Stimulated activated CD8-positive, alpha-beta memory T cell treated with anti-CD3 and anti-CD28 coated beads, Interleukin-15, amount 100 ng/mL, for 1 hour (primary cell): ENCODE measurements around the gene HTR7.

Experiments
- DNase-seq: peaks from one replicate; pipeline ENCODE4 v3.0.0-alpha.2; 2020; ENCODE audit warnings: low read depth

Gene HTR7

GRCh38 chr10:90804354-90804753 is 53.5 kb downstream of the HTR7 start:
- DNase-seq = no peak

DNA sequence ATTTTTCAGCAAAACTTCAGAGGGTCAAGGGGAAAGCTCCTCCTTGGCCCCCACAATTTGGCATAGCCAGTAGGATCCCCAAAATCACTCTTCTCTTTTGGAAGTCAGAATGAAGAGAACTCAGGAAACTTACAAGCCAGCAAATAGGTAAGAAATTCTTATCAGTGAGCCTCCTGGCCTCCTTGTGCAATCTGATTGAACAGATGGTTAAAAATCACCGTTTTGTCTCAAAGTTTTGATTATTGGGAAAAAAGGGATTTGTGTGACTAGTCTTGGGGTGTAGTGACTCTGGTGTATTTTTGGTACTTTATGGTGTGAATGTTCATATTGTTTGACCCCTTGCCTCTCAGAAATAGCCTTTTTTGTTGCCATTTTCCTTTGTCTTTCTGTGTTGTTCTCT is 56.2 kb downstream of the HTR7 start:
- no peak for DNase-seq

GRCh38 chr10:90800232-90800796 is 57.5 kb downstream of the HTR7 start:
- no peak for DNase-seq

DNA sequence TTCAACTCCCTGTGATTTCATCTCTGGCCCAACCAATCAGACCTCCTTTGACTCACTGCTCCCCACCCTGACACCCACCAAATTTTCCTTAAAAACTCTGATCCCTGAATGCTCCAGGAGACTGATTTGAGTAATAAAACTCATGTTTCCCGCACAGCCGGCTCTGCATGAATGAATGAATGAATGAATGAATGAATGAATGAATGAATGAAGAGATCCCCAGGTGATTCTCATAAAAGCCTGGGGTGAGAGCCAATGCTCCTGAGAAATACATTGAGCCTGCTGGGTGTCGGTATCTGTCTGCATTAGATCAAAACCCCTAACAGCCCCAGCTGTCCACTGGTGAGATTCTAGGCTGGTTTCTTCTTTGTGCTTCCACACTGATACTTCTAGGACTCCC is 58.7 kb downstream of the HTR7 start:
- DNase-seq = no peak

DNA sequence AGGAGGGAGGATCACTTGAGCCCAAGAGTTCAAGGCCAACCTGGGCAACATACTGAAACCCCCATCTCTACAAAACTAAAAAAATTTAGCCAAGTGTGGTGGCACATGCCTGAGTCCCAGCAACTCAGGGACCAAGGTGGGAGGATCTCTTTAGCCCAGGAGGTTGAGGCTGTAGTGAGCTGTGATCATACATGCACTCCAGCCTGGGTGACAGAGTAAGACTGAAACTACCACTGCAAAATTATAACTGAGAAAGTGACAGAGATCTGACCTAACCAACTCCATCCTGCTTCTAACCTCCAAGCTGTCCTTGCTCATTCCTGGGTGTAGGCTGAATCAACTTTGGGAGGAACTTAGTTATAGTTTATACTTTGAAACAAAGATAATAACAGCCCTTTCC is 59.4 kb downstream of the HTR7 start:
- DNase-seq = no peak

DNA sequence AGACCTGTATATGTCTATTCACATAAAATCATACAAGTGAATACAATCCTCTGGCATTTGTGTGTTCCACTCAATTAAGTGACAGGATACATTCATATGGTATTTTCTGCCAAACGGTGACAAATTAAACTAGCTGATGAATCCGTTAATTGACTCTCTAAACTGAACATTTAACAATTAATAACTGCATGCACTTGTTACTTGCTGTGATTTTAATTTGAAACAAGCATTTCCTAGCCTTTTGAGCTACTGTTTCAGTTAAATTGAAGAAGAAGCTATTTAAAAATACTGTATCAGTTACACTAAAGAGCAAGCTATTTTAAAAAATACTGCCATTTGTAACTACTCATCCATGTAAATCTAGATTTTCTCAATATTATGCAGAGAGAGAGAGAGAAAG is 67.4 kb downstream of the HTR7 start:
- DNase-seq = no peak

- no peak for DNase-seq
These were observed 68.9 kb downstream of the HTR7 start for GRCh38 chr10:90788968-90789367.

GRCh38 chr10:90788199-90788491 is 69.7 kb downstream of the HTR7 start:
- no peak for DNase-seq

GRCh38 chr10:90787393-90788198 is 70.2 kb downstream of the HTR7 start:
- DNase-seq = no peak

DNA sequence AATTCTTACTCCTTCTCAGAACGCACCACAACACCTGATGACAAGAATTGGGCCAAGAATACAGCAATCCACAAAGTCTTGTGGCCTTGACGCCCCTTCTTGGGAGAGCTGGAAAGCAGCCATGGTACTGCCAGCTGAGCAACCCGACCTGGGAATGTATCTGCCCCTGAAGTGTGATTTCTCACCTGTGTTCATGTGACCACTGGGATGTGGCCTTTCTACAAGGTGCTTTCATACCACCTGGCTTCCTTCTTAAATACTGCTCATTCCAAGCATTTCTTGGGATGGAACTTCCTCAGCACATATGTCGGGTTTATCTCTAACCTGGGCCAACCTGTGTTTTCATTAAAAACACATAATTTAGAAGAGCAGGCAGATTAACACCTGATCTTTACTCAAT is 72.1 kb downstream of the HTR7 start:
- no peak for DNase-seq

- DNase-seq = no peak
These were observed 73.1 kb downstream of the HTR7 start for GRCh38 chr10:90784771-90785170.

- no peak for DNase-seq
These were observed 77.4 kb downstream of the HTR7 start for GRCh38 chr10:90780488-90780887.

DNA sequence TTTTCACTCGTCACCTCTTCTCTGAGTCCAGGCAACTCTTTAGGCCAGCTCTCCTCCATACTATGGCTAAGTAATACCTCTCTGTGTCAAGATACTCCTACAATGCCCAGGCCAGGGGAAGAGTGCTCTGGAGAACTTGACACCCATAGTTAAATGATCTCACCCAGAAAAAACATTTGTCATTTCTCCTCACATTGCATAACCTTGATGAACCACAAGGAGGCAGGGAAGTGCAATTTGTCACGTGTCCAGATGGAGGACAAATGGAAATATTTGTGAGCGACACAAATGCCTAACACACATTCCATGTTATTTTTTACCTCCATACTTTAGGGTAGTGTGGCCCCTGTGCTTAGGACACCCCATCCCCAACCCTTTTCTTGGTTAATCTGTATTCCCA is 78.3 kb downstream of the HTR7 start:
- DNase-seq = no peak

- DNase-seq = no peak
These were observed 80.2 kb downstream of the HTR7 start for GRCh38 chr10:90777621-90778020.

- no peak for DNase-seq
These were observed 82.3 kb downstream of the HTR7 start for GRCh38 chr10:90775351-90776028.

DNA sequence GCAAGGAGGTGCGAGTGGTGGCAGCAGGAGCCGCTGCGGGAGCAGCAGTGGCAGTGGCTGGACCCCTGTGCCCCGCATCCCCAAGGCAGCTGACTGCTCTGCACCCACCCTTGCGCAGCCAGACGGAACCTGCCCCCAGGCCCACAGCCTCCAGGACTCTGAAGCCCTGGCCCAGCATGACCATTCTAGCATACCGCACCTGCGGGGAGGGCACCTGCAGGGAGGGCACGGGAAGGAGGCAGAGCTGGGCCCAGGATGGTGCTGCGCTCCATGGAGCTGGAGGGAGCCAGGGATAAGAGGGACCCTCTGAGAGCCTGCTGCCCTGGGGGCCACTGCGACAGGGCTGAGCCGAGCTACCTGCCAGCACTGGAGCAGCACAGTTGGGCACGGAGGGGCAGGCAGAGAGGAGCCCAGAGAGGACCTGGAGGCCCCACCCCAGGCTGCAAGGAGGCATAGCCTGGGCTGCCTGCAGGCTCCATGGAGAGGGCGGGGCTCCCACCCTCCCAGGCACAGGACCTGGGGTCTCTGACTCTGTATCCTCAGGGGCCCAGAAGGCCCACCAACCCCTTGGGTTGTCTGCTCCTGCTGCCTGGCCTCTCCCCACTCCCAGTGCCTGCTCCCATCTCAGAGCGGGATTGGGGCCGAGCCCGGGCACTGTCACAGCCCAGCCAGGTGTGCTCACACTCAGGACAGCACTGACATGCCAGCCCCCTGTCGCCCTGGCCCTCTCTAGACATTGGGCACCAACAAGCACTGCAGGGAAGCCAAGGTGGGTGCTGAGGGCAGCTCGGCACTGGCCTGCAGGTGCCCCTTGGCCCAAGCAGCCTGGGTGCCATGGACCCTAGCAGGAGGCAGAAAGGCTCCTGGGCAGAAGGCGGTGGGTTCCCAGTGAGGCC is 87.6 kb downstream of the HTR7 start:
- no peak for DNase-seq

- DNase-seq = peak; percentile 17
These were observed 106.5 kb downstream of the HTR7 start for GRCh38 chr10:90751107-90751997.

DNA sequence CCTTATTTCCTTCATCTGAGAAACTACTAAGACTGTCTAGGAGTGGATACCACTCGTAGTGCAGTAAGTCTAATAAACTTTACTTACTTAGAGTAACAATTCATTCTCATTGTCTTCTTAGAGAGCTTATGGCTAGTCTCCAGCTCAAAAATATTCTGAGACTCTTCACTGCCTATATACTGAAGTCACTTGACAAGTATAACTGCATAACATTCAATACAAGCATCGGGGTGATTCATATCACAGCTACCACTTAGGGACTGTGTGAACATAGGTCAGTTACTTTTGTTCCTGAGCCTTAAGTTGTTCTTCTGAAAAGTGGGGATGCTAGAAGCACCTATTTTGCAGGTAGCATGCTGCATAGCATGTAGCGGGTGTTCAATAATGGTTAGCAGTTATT is 111.0 kb downstream of the HTR7 start:
- DNase-seq = no peak

DNA sequence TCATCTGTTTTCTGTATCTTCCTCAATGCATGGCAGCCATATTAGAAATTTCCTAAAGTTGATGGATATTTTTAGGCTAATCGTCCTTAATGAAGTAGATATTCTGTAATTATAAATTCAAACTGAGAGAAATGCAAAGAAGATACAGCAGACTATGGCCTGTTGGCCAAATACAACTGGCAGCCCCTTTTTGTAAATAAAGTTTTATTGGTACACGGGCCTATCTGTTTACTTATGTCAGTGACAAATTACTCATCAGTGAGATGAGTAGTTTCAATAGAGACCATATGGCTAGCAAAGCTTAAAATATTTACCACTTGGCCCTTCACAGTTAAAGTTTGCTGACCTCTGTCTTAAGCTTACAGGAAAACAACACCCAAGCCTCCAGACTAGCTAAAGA is 112.3 kb downstream of the HTR7 start:
- DNase-seq = no peak

DNA sequence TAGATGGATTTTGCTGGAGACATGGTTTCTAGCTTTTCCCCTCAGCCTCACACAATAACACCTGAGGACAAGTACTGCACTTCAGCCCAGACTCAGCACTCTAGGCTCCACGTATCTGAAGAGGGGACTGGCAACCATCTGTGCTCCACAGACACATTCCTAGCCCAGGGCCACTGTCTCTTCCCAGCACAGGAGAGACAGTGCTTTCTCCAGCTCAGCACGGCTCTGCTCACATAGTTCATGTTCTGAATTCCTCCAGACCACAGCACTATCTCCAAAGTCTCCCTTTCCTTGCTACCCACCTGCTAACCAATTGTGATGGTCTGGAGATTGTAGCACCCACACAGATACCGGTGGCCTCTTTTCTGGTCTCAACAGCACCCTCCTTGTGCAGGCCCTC is 114.5 kb downstream of the HTR7 start:
- DNase-seq = no peak

GRCh38 chr10:90741926-90742565 is 115.8 kb downstream of the HTR7 start:
- no peak for DNase-seq
